ENCODE results near the gene MOGAT3. TPM values are rescaled to one million over a fixed set of nuclear protein-coding genes. Genes with fewer than 3 reads are reported as not detected.
"Not testable (repeated sequence)": the region's sequence is repeated elsewhere in the genome, so short reads cannot be mapped to it uniquely, and the experiment has no call there.

The MOGAT3 gene
- total RNA-seq, 1 donor from 2014 or later, result 12.0 TPM

DNA sequence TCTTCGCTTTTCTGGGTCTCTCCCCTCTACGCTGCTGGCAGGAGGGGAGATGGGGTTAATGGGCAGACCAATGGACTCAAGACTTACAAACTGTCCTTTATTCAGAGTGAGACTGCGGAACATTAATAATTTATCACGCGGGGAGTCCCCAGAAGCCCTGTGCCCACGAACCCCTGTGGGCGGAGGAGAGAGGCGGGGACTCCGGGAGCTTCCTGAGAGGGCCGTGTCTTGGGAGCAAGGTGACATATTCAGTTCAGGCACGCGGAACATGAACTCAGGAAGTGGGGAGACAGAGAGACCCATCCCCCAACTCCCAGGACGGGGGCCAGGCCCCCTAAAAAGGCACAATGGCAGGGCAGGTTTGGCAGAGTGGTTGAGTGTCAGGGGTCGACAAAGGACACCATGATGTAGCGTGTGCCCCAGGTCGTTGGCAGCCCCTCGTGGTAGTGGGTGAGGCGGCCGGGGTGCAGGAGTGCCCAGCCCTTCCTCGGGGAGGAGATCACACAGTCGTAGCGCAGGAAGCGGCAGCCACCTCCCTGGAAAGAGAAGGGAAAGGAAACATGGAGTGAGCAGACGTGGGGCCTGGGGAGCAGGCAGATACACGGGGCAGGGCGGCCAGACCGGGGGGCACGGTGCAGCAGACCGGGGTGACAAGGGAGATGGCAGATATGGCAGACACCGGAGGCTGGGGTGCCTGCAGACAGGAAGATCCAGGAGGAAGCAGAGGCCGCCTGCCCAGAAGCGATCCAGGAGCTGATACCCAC, 5.2 kb upstream of the MOGAT3 start:
- DNase-seq (ENCODE audit: low spot score) (no peak), ATAC-seq (no peak)

DNA sequence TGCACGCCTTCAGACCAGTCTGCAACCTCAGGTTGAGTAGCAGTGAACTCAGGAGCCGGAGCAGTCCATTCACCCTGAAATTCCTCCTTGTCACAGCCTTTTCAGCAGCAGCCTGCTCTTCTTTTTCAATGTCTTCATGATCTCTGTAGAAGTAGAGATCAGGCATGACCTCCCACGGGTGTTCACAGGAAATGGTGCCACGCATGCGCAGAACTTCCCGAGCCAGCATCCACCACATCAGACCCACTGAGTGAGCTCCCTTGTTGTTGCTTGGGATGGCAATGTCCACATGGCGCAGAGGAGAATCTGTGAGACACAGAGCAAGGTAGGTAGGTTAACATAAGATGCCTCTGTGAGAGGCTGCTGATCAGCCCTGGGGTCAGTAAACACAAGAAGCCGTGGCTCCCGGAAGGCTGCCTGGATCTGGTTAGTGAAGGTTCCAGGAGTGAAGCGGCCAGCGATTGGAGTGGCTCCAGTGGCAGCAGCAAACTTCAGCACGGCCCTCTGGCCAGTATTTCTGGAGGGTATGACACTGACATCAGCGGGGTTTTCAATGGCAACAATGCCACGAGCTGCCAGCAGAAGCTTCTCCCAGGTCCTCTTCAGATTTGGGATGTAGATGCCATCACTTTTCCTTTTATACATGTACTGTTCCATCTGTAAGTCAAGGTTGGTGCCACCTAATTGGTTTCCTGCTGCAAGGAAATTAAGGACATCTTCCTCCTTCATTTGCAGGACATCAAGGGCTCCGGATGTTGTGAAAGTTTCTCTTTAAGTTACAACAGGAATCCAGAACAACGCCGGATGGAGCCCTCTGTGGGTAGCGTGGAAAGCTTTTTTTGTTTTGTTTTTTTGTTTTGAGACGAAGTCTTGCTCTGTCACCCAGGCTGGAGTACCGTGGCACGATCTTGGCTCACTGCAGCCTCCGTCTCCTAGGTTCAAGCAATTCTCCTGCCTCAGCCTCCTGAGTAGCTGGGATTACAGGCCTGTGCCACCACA, 3.2 kb upstream of the MOGAT3 start:
- not testable (repeated sequence) for ATAC-seq

DNA sequence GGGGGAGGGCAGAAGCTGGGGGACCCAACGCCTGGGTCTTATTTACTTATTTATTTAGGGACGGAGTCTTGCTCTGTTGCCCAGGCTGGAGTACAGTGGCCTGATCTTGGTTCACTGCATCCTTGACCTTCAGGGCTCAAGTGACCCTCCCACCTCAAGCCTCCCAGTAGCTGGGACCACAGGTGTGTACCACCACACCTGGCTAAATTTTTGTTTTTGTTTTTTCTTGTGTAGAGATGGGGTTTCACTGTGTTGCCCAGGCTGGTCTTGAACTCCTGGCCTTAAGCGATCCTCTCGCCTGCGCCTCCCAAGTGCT, 1.7 kb upstream of the MOGAT3 start:
- ATAC-seq (no peak), DNase-seq (ENCODE audit: low spot score) (no peak)

More for the DNA sequence above, 3.2 kb upstream of the MOGAT3 start:
- DNase-seq (ENCODE audit: low spot score), result not testable (repeated sequence)

DNA sequence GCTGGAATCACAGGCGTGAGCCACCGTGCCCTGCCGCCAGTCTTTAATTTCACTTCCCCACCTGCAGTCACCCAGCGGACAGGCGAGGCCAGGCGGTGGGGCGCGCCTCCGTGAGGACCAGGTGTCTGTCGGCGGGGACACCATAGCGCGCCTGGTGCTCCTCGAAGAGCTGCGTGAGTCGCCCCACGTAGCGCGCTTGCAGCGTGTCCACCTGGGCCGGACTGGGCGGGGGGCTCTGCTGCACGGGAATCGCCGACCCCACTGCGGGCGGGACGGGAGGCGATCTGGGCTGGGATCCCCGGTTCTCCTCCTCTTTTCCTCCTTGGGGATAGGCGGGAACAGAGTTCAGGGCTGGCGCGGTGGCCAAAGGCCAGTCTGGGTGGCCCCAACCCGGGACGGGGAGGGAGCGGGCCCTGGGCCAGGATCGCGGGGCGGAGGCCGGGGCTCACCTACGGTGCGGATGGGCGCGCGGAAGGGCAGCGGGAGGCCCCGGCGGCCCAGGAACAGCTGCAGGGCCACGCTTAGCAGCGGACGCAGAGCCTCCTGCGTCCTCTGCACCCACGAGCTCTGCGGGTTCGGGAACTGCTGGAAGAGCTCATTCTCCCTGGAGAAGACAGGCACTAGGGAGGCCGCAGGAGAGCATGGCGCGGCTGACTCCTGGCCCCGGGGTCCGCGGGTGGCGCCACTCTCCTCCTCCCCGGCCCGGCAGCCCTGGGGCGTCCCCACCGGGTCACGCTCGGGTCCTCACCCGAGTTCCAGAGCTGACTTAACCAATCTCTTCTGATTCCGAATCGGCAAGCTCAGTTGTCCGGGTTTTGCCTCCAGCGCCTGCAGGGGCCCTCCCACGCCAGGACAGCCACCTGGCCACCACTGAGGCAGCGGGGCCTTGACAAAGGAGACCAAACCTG, 1.1 kb upstream of the MOGAT3 start:
- DNase-seq (ENCODE audit: low spot score) (peak; percentile 82), ATAC-seq (peak; percentile 82)

DNA sequence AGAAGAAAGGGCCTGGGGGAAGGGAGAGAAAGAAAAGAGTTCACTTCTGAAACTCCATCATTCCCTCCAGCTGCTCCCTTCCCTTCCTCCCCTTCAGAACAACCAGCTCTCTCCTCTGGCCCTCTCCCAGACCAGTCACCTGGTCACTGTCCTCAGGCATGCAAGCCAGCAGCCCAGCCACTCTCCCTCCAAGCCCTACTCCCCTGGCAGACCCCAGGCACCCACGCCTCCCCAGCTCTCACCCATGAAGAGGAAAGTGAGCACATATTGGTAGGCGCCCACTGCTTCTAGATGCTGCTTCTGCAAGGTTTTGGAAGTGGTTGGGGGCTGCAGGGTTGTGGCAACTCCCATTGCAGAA, 353 bp downstream of the MOGAT3 start:
- DNase-seq (ENCODE audit: low spot score) (no peak), ATAC-seq (peak; percentile 67)

DNA sequence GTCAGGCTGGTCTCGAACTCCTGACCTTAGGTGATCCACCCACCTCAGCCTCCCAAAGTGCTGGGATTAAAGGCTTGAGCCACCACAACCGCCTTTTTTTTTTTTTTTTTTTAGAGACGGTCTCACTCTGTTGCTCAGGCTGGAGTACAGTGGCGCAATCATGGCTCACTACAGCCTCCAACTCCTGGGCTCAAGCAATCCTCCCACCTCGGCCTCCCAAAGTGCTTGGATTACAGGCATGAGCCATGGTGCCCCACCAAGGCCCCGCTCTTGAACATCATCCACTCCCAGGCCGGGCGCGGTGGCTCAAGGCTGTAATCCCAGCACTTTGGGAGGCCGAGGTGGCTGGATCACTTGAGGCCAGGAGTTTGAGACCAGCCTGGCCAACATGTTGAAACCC, 1.3 kb downstream of the MOGAT3 start:
- ATAC-seq; DNase-seq (ENCODE audit: low spot score): not testable (repeated sequence)

DNA sequence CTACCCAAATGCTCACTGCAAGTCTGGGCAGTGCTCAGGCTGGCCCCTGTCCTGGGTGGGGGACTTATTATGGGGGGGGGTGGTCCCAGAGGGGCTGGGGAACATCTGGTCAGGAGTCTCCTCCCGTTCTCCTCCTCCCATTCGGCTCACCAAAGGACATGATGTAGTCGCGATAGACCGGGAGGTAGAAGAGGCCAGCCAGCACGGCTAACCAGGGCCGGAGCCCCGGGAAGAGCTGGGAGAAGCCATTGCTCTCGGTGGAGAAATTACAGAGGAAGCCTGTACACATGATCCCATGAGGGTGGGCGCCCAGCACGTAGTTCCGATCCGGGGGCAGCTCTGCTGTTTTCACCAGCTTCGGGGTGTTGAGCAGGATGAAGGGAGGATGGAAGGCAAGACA, 2.4 kb downstream of the MOGAT3 start:
- DNase-seq (ENCODE audit: low spot score), result no peak
- no peak for ATAC-seq

DNA sequence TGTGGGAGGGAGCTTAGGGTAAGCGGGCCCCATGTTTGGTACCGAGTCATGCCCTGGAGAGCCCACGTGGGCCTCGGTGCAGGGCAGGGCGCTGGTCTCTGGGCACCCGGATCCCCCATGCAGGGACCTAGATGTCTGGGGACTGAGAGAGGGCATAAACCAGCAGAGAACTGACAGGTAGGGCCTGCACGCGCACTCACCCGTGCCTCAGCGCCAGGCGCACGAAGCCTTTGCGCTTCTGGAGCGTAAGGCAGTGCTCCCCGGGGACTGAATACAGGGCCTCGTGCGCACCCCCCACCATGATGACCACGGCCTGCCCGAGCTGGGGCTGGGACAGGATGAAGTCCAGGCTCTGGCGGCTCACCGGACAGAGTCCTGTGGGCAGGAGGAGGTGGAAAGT, 2.8 kb downstream of the MOGAT3 start:
- DNase-seq (ENCODE audit: low spot score), result no peak
- ATAC-seq, result no peak

DNA sequence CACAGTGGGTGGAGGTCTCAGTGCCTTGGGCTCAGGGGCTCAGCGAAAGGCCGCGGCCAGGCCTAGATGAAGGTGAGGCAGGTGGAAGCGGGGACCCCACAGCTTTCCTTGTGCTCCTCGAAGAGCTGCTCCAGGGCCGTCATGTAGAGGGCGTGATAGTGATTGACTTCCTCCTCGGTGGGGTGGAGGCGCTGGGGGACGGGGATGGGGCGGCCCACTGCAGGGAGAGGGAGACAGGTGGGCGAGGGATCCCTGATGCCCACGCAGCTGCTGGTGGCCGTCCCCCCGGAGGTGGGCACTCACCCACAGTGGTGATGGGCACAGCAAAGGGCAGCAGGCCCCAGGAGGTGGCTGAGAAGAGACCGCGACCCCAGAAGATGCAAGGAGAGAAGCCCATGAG, 5.0 kb downstream of the MOGAT3 start:
- DNase-seq (ENCODE audit: low spot score), result no peak
- ATAC-seq, result no peak

DNA sequence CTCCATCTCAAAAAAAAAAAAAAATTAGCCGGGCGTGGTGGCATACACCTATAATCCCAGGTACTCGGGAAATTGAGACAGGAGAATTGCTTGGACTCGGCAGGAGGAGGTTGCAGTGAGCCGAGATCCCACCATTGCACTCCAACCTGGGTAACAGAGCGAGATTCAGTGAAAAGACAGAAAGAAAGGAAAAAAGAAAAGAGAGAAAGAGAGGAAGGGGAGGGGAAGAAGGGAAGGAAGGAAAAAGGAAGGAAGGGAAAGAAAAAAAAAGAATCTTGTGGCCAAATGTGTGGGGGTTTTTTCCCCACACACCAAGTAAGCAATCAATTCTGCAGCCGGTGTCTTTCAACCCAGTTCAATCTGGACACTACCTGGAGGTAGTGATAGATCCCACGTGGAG, 11.7 kb downstream of the MOGAT3 start:
- no peak for DNase-seq (ENCODE audit: low spot score)
- ATAC-seq, result no peak

DNA sequence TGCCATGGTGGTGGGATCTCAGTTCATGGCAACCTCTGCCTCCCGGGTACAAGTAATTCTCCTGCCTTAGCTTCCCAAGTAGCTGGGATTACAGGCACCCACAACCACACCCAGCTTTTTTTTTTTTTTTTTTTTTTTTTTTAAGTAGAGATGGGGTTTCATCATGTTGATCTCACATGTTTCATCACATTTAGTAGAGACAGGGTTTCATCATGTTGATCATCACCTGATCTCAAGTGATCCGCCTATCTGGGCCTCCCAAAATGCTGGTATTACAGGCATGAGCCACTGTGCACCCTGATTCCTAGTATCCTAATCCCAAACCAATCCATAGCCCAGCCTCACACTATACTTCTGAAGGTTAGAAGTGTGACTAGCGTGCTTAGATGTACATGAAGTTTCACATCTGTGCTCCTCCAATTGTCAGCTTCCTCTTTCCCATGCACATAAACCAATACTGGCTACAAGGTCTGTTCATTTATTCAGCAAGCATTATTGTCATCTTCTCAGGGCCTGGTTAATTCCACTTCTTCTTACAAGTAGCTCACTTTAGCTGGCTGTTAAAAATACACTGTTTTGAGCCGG, 13.9 kb downstream of the MOGAT3 start:
- no peak for ATAC-seq

DNA sequence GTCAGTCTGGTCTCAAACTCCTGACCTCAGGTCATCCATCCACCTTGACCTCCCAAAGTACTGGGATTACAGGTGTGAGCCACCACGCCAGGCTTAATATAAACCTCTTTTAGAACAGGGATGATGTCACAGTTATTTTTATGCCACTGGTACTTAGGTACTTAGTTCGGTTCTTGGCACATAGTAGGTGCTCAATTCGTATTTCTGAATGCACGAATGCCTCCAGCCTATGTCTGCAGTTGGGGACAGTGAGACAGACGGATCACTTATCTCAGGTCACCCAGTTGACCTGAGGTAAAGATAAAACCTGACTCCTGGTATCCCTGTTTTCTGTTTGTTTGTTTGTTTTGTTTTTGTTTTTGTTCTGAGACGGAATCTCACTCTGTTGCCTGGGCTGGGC, 14.6 kb downstream of the MOGAT3 start:
- DNase-seq (ENCODE audit: low spot score) (no peak), ATAC-seq (no peak)

More for the DNA sequence above, 13.9 kb downstream of the MOGAT3 start:
- DNase-seq (ENCODE audit: low spot score), result no peak

DNA sequence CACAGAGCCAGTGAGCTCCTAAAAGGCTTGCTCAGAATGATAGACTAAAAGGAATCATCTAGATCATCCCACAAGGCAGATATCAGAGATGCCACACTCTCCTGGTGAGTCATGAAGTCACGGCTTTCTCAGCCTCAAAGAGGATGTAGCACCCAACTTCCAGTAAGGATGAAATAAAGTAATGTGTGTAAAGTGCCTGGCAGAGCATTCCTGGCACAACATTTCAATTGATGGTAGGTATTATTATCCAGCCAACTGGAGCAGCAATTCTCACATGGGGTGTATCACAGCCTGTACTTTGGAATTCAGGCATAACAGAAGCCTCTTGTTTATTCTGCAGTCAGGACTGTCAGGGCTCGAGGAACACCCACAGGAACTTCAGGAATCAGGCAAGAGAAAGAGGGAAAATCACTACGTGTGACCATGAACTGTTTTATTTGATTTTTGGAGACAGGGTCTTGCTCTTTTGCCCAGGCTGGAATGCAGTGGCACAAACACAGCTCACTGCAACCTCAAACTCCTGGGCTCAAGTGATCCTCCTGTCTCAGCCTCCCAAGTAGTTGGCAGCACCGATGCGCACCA, 15.5 kb downstream of the MOGAT3 start:
- ATAC-seq (peak; percentile 45), DNase-seq (ENCODE audit: low spot score) (no peak)

DNA sequence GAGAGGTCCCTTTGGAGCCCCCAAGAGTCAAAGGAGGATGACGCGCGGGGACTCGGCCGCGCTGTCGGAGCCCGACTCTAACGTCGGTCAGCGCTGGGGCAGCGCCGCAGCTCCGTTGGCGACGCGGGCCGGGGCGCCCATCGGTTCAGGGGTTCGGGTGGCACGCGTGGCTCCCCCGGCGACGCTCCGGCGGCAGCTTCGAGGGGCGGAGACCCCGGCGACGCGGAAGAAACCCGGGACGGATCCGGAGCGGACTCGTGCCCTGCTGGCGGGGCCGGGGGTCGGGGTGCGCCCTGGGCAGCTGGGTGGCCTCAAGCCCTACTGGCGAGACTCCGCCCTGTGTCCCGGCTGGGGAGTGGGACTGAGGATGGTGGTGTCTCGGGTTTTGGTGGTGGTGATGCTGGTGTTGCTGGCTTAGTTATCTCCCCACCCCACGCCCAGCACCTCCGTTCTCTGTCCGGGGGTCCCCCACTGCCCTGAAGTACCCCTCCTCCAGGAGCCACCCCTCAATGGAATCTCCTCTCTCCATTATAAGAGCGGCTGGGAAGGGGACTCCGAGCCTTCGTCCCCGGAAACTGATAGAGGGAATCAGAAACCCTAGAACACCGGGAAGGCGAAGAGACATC, 20.6 kb downstream of the MOGAT3 start, which contains the start of gene NAT16:
NAT16 (minus strand) TSS at position 164 of the 626 bp plus-strand sequence. CDS start 5,486 bp downstream, outside the sequence.
- ATAC-seq (no peak), DNase-seq (ENCODE audit: low spot score) (no peak)

DNA sequence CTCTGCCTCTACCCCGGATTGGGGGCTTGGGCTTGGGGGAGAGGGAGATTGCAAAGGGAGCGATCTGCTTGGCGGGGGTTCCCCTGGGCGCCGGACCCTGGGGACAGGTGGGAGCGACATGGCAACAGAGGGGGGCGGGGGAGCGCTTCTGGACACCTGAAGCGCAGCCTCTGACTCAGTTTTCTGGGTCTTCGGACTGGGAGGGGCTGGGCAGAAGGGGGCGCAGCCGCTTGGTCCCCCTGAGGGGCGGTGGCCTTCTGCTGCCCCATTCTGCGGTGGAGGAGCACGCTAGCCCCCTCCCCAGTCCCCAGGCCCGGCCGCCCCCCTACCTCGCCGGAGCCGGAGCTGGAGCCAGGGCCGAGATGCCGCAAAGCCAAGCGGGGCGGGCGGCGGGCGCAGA, 21.1 kb downstream of the MOGAT3 start:
- ATAC-seq (no peak), DNase-seq (ENCODE audit: low spot score) (no peak)

DNA sequence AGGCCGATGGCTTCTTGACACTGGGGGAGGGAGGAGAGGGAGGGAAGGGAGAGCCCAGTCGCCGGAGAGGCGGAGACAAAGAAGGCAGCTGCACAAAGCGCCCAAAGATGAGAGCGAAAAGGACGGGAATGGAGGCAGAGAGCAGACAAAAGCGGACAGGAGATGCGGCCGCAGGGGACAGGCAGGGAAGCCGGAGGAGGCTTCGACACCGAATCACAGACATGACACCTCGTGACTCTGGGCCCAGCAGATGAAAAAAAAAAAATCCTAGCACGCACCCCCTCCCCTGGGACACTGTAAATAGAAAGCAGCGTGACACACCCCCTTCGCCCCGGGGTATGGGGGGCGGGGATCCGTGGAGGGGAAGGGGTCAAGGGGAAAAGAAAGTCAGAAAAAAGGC, 21.7 kb downstream of the MOGAT3 start:
- ATAC-seq (no peak), DNase-seq (ENCODE audit: low spot score) (no peak)

DNA sequence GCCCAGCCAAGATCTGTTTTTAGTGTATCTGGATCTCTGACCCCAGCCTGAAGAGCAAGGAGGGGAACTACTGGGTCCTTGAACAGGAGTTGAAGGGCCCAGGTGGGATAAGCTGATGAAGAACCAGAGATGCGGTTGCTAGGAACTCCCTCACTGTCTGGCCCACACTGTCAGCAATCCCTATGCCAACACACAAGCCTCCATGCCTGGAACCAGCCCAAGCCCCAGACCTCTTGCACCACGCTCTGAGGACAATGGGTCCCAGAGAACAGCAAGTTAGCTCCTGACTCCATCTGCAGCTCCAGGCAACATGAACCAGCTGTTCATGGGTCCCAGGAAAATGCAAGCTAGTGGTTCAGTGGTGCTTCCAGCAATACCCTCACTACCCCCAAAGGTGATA, 23.2 kb downstream of the MOGAT3 start:
- ATAC-seq (no peak), DNase-seq (ENCODE audit: low spot score) (no peak)

DNA sequence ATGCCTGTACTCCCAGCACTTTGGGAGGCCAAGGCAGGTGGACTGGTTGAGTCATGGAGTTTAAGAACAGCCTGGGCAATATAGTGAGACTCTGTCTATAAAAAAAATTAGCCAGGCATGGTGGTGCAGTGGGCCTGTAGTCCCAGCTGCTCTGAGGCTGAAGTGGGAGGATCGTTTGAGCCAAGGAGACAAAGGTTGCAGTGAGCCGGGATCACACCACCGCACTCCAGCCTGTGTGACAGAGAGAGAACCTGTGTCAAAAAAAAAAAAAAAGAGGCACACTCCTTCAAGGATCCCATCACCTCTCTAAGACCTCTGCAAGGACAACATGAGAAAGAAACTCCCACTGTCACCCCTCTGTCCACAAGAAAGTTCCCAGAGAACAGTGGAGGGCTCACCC, 25.2 kb downstream of the MOGAT3 start:
- DNase-seq (ENCODE audit: low spot score) (no peak), ATAC-seq (peak; percentile 46)

DNA sequence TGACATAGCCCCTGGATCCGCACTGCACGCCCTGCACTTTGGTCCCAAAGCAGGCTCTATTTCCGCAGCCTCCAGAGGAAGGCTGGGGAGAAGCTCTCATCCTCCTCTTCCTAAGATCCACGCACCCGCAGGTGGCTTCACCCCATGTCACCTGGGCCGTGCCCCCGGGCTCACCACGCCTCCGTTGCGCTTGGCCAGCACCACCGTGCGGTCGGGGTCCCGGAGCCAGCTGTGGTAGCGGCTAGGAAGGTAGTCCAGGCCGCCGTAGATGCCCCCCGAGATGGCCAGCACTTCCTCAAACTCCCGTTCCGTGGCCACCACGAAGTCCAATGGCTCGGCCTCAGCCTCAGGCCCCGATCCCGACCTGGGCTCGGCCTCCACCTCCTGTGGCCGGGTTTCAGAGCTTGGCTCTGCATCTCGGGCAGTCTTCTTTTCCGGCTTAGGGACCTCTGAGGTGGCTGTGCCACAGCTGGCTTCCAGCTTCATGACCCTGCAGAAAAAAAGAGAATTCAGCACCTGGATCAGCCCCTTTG, 26.4 kb downstream of the MOGAT3 start:
- no peak for DNase-seq (ENCODE audit: low spot score)
- ATAC-seq, result no peak
